B cell (primary cell): ENCODE data around the gene SCO2. TPM values are rescaled to one million over a fixed set of nuclear protein-coding genes. Genes with fewer than 3 reads are reported as not detected.
A peak's percentile ranks its signal among the peaks of the same experiment; 100 is the strongest.

Source experiments
- ATAC-seq: fragments of 200-7000 bp; cut with Tn5 transposase; one replicate; pipeline ENCODE4 v1.10.0; 2021; ENCODE audit warnings: low read depth, mild to moderate bottlenecking, moderate number of reproducible peaks, moderate library complexity
- CTCF ChIA-PET: fragments of 350-600 bp; sonication (Branson Sonifier 250); formaldehyde crosslinking; loops from one replicate; lab custom pipeline; 2021; ENCODE audit warnings: antibody characterized with exemption, inconsistent platforms; lab: Charles Lee
- POLR2A ChIA-PET: fragments of 350-600 bp; sonication (Branson Sonifier 250); formaldehyde crosslinking; loops from one replicate; lab custom pipeline; 2021; ENCODE audit warnings: antibody characterized with exemption; lab: Charles Lee
- DNase-seq: peaks from one replicate; pipeline ENCODE4 v3.0.0; 2013
- H2AFZ ChIP-seq: 2 replicates; pipeline ENCODE4 v1.6.1; 2012; ENCODE audit warnings: mild to moderate bottlenecking, low read depth, low read length; ENCODE audit not compliant: insufficient read depth, poor library complexity, severe bottlenecking
- H3K27ac ChIP-seq, 2 donors: 1 replicate in 1 of 2; 2 replicates in 1 of 2; pipeline ENCODE4 v1.5.1; 2012 to 2013; ENCODE audit warnings: low read length in 2 of 2, mild to moderate bottlenecking in 2 of 2, moderate library complexity in 1 of 2
- H3K27me3 ChIP-seq, 4 experiments: fragments of 200-600 bp in 1 of 4; sonication (generic) in 1 of 4; replicated peaks in 1 of 4; 1 replicate in 2 of 4; 2 replicates in 2 of 4; pipeline versions ENCODE4 v1.6.1 to v1.7.0; 2013 to 2016; ENCODE audit warnings: low read length in 3 of 4, mild to moderate bottlenecking in 2 of 4, mixed read lengths in 1 of 4, moderate library complexity in 1 of 4; ENCODE audit not compliant: insufficient read depth in 4 of 4, control insufficient read depth in 3 of 4; ENCODE audit errors: control extremely low read depth in 1 of 4
- H3K36me3 ChIP-seq, 2 experiments: replicated peaks in 1 of 2; 1 replicate in 1 of 2; 2 replicates in 1 of 2; pipeline versions ENCODE4 v1.6.1 to v1.7.1; 2013; ENCODE audit warnings: low read length in 1 of 2; ENCODE audit not compliant: insufficient read depth in 2 of 2, control insufficient read depth in 1 of 2; ENCODE audit errors: control extremely low read depth in 1 of 2, extremely low read depth in 1 of 2
- H3K4me1 ChIP-seq, 2 donors: fragments of 200-600 bp in 1 of 2; sonication (generic) in 1 of 2; 1 replicate in 1 of 2; 2 replicates in 1 of 2; pipeline versions ENCODE4 v1.5.1 to v1.6.1; 2013 to 2017; ENCODE audit warnings: low read length in 2 of 2; ENCODE audit not compliant: control insufficient read depth in 2 of 2, insufficient read depth in 2 of 2
- H3K4me2 ChIP-seq: replicated peaks from 2 replicates; pipeline ENCODE3; 2012; ENCODE audit warnings: mild to moderate bottlenecking, low read depth, low read length; ENCODE audit not compliant: poor library complexity, severe bottlenecking
- H3K4me3 ChIP-seq, 5 experiments: fragments of 200-600 bp in 1 of 5; sonication (generic) in 1 of 5; 1 replicate in 3 of 5; 2 replicates in 2 of 5; pipeline versions ENCODE4 v1.5.1 to v1.7.0; 2011 to 2016; ENCODE audit warnings: low read length in 4 of 5, mild to moderate bottlenecking in 4 of 5, low read depth in 2 of 5, control low read depth in 1 of 5, moderate library complexity in 1 of 5; ENCODE audit not compliant: insufficient read depth in 1 of 5; ENCODE audit errors: control extremely low read depth in 1 of 5, extremely low read depth in 1 of 5
- H3K79me2 ChIP-seq: fragments of 200-600 bp; sonication (generic); one replicate; pipeline ENCODE4 v1.6.0; 2016; ENCODE audit warnings: low read length; ENCODE audit not compliant: control insufficient read depth, insufficient read depth
- H3K9ac ChIP-seq: fragments of 200-600 bp; sonication (generic); 2 replicates; pipeline ENCODE4 v1.6.1; 2017; ENCODE audit warnings: mild to moderate bottlenecking, low read length, moderate library complexity
- H3K9me3 ChIP-seq, 3 donors: one replicate each; pipeline versions ENCODE4 v1.6.1 to v1.7.1; 2013; ENCODE audit warnings: low read length in 2 of 3; ENCODE audit not compliant: control insufficient read depth in 2 of 3, insufficient read depth in 1 of 3; ENCODE audit errors: control extremely low read depth in 1 of 3
- H4K20me1 ChIP-seq: 2 replicates; pipeline ENCODE4 v1.6.0; 2012; ENCODE audit warnings: mild to moderate bottlenecking, low read length; ENCODE audit not compliant: insufficient read depth, control insufficient read depth, poor library complexity, severe bottlenecking
- H3K27ac Mint-ChIP-seq: one replicate; pipeline ENCODE4 v1.8.0; 2021; ENCODE audit warnings: mixed read lengths
- H3K27me3 Mint-ChIP-seq: one replicate; pipeline ENCODE4 v1.8.0; 2021; ENCODE audit warnings: mixed read lengths
- H3K4me1 Mint-ChIP-seq: one replicate; pipeline ENCODE4 v1.8.0; 2021; ENCODE audit warnings: mixed read lengths
- H3K4me3 Mint-ChIP-seq: one replicate; pipeline ENCODE4 v1.8.0; 2021; ENCODE audit warnings: mixed read lengths
- H3K9me3 Mint-ChIP-seq: one replicate; pipeline ENCODE4 v1.8.0; 2022; ENCODE audit warnings: mixed read lengths; ENCODE audit not compliant: insufficient read depth
- EZH2 ChIP-seq: IDR thresholded peaks from 2 replicates; pipeline ENCODE4 v1.6.1; 2012; ENCODE audit warnings: borderline replicate concordance, low read depth, mild to moderate bottlenecking, moderate library complexity, low read length; ENCODE audit not compliant: insufficient read depth, poor library complexity, severe bottlenecking
- WGBS: methylation state at CpG from one replicate; pipeline ENCODE4 v1.1.5; 2013; ENCODE audit warnings: missing lambda C conversion rate; ENCODE audit not compliant: insufficient coverage; 5-methylcytosine and 5-hydroxymethylcytosine counted together
- intact Hi-C: fragments of 100-400 bp; cut with micrococcal nuclease; formaldehyde crosslinking; loops from one replicate; pipeline ENCODE4 v1.10.0; 2022
- polyA plus RNA-seq: library from polyadenylated mRNA; depleted of rRNA; stranded (reverse); fragments of >200 nt; gene quantifications from 2 replicates; pipeline ENCODE4 v1.2.3, GENCODE V29; 2012
- total RNA-seq, 2 donors: library from RNA; stranded (reverse); fragments of 120-200 nt in 1 of 2; gene quantifications; 1 replicate in 1 of 2; 2 replicates in 1 of 2; pipeline versions ENCODE4 v1.2.3 to v1.2.4, GENCODE V29; 2013 to 2022
- TF ChIP-seq, protein P1 (sequence below): fragments of 200-600 bp; IDR thresholded peaks from one replicate; pipeline ENCODE4 v1.8.0; 2022; ENCODE audit warnings: antibody characterized with exemption, mild to moderate bottlenecking

The SCO2 gene
- total and polyA plus RNA-seq, 2 donors (not counting 1 experiment from before 2014, with no cell fraction given) = 1.1 to 14.2 TPM

- peak overlapping the region; percentile 14 to 76 (median 69) for H3K4me3 ChIP-seq
- TF ChIP-seq, protein P1, sequence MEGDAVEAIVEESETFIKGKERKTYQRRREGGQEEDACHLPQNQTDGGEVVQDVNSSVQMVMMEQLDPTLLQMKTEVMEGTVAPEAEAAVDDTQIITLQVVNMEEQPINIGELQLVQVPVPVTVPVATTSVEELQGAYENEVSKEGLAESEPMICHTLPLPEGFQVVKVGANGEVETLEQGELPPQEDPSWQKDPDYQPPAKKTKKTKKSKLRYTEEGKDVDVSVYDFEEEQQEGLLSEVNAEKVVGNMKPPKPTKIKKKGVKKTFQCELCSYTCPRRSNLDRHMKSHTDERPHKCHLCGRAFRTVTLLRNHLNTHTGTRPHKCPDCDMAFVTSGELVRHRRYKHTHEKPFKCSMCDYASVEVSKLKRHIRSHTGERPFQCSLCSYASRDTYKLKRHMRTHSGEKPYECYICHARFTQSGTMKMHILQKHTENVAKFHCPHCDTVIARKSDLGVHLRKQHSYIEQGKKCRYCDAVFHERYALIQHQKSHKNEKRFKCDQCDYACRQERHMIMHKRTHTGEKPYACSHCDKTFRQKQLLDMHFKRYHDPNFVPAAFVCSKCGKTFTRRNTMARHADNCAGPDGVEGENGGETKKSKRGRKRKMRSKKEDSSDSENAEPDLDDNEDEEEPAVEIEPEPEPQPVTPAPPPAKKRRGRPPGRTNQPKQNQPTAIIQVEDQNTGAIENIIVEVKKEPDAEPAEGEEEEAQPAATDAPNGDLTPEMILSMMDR = peak; percentile 83
- TF ChIP-seq EZH2 = no peak
- CTCF ChIA-PET = interaction anchor here (0.7 to 5.5 kb wide), 43 partner anchors 9 to 335 kb away, joined by 3 to 81 read pairs (median 6); partner anchors contain the start of genes ADM2, ARSA, CHKB and HDAC10
- WGBS = under 1% methylated on average over 75 of the region's 77 CpGs
- peaks cover 34% of the 10 kb centered on the region for H3K4me1 Mint-ChIP-seq
- no peaks in the 10 kb centered on the region for H3K27me3 ChIP-seq
- intact Hi-C loops = loop anchor here (1.0 to 5.0 kb wide), 3 partner anchors 19 to 54 kb away; partner anchors contain the start of genes KLHDC7B and SYCE3
- no peaks in the 10 kb centered on the region for H3K9me3 Mint-ChIP-seq
- peak; percentile 93 for DNase-seq
- H3K27me3 Mint-ChIP-seq = no peaks in the 10 kb centered on the region
- peaks cover 0 to 26% of the 10 kb centered on the region in 2 experiments for H3K36me3 ChIP-seq
- H3K4me3 Mint-ChIP-seq = peak overlapping the region; percentile 86
- H3K27ac Mint-ChIP-seq = peak overlapping the region; percentile 91
- H3K27ac ChIP-seq = peak overlapping the region; percentile 83 to 90
- peaks cover 27% of the 10 kb centered on the region for H4K20me1 ChIP-seq
- H3K4me2 ChIP-seq = peak overlapping the region; percentile 98
- H3K4me1 ChIP-seq = peaks cover 16 to 54% of the 10 kb centered on the region in 2 donors
- POLR2A ChIA-PET = interaction anchor here (0.6 to 5.4 kb wide), 21 partner anchors 8 to 336 kb away, joined by 3 to 104 read pairs (median 9); partner anchors contain the start of genes CHKB, HDAC10, KLHDC7B and LMF2
- peak overlapping the region; percentile 89 for H3K9ac ChIP-seq
- H2AFZ ChIP-seq = peak overlapping the region; percentile 78
- peaks cover 41% of the 10 kb centered on the region for H3K79me2 ChIP-seq
- ATAC-seq = peak; percentile 26
- peaks cover 0 to 9% (median 0%) of the 10 kb centered on the region in 3 donors for H3K9me3 ChIP-seq
Measured at GRCh38 chr22:50526108-50526833, 873 bp upstream of the SCO2 start.
